ENCODE measurements around the gene SELL.

DNA sequence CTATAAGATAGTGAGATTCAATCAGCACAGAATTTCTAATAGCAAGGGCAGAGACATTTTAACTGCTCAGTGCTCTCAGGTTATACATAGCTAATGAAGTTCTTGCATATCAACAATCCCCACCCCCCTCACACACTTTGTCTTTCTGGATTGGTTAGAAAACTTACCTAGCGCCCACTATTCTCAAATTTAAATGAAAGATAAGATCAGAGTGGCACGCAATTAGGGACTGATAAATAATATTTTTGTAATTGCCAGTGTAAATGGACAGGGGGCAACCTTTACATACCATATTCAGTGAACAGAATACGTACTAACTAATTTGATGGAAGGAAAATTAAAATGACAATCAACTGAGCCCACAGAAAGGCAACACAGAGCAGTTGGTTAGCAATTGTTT, 11.7 kb downstream of the SELL start:
- TF ChIP-seq, protein P1, sequence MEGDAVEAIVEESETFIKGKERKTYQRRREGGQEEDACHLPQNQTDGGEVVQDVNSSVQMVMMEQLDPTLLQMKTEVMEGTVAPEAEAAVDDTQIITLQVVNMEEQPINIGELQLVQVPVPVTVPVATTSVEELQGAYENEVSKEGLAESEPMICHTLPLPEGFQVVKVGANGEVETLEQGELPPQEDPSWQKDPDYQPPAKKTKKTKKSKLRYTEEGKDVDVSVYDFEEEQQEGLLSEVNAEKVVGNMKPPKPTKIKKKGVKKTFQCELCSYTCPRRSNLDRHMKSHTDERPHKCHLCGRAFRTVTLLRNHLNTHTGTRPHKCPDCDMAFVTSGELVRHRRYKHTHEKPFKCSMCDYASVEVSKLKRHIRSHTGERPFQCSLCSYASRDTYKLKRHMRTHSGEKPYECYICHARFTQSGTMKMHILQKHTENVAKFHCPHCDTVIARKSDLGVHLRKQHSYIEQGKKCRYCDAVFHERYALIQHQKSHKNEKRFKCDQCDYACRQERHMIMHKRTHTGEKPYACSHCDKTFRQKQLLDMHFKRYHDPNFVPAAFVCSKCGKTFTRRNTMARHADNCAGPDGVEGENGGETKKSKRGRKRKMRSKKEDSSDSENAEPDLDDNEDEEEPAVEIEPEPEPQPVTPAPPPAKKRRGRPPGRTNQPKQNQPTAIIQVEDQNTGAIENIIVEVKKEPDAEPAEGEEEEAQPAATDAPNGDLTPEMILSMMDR (IDR thresholded peaks at IDR 0.05), result no peak
- no peak for TF ChIP-seq POLR2AphosphoS5 (IDR thresholded peaks at IDR 0.05)
